Neural progenitor cell (in vitro differentiated cells): ENCODE data around the gene RREB1.

Source experiments
- EZH2 ChIP-seq: fragments of 200-600 bp; sonication (generic); IDR thresholded peaks from 2 replicates; pipeline ENCODE4 v1.6.1; 2017; ENCODE audit warnings: antibody characterized with exemption, mild to moderate bottlenecking, moderate library complexity
- TF ChIP-seq, protein P1 (sequence below): fragments of 200-600 bp; sonication (generic); IDR thresholded peaks from 2 replicates; pipeline ENCODE4 v1.5.1; 2017; ENCODE audit warnings: antibody characterized with exemption, mild to moderate bottlenecking

DNA sequence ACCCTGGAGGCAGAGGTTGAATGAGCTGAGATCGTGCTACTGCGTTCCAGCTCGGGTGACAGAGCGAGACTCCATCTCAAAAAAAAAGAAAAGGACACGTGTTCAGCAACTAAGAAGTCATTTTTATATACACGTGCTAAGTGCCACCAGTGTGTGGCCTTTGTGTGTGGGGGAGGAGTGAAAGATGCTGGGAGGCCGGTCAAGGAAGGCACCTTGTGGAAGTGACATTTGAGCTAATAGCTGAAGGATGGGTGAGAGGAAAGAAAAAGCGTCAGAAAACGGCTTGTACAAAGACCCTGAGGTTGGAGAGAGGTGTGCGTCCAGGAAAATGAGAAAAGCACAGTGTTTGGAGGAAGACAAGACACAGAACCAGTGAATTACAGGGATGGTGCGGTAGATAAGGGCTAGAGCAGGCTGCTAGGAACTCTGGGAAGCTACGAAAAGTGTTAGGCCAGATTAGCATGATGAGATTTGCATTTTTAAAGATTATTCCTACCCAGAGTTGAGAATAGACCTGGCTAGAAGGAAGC, 11.6 kb downstream of the RREB1 start:
- TF ChIP-seq, protein P1, sequence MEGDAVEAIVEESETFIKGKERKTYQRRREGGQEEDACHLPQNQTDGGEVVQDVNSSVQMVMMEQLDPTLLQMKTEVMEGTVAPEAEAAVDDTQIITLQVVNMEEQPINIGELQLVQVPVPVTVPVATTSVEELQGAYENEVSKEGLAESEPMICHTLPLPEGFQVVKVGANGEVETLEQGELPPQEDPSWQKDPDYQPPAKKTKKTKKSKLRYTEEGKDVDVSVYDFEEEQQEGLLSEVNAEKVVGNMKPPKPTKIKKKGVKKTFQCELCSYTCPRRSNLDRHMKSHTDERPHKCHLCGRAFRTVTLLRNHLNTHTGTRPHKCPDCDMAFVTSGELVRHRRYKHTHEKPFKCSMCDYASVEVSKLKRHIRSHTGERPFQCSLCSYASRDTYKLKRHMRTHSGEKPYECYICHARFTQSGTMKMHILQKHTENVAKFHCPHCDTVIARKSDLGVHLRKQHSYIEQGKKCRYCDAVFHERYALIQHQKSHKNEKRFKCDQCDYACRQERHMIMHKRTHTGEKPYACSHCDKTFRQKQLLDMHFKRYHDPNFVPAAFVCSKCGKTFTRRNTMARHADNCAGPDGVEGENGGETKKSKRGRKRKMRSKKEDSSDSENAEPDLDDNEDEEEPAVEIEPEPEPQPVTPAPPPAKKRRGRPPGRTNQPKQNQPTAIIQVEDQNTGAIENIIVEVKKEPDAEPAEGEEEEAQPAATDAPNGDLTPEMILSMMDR: no peak
- no peak for TF ChIP-seq EZH2
